ENCODE data around the gene MRPL53. TPM values are rescaled to one million over a fixed set of nuclear protein-coding genes. Genes with fewer than 3 reads are reported as not detected.

MRPL53 gene
- total and polyA plus RNA-seq, 2 of the 13 experiments (the other 11 are each of a cell fraction or from before 2014, with no cell fraction given) = 34.3 to 51.9 TPM

DNA sequence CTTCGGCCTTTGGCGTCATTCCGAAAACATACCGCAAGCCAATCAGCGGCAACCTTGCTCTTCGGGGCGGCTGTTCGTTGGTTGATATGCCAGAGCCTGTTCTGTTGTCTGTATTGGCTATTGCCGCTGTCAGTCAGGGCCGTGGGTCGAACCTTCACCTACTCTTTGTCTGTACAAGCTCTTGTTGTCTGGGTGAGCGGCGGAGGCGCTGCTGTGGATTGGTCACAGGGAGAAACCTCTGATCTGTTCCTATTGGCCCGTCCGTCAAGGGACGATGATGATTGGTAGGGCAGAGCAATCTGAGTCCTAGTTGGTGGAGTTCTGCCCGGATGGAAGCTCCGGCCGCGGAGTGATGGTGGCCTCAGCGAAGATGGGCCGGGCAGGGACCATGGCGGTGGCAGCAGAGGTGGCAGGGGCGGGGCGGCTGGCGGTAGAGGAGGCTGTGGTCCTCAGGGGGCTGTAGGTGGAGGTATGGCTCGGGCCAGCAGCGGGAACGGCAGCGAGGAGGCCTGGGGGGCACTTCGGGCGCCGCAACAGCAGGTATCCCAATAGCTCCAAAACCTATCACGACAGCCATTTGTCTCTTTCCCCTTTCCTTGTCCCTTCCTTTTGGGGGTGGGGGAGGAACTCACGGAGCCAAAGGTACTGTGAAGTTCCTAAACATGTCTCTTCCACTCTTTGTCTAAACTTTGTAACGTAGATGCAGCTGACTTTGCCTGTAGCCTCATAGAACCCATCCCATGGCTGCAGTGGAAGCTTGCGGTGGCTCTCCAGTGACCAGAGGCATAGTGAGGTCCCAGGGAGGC, 14.1 kb downstream of the MRPL53 start, which contains the start of gene WBP1 (continued):
- TF ChIP-seq, protein P1, sequence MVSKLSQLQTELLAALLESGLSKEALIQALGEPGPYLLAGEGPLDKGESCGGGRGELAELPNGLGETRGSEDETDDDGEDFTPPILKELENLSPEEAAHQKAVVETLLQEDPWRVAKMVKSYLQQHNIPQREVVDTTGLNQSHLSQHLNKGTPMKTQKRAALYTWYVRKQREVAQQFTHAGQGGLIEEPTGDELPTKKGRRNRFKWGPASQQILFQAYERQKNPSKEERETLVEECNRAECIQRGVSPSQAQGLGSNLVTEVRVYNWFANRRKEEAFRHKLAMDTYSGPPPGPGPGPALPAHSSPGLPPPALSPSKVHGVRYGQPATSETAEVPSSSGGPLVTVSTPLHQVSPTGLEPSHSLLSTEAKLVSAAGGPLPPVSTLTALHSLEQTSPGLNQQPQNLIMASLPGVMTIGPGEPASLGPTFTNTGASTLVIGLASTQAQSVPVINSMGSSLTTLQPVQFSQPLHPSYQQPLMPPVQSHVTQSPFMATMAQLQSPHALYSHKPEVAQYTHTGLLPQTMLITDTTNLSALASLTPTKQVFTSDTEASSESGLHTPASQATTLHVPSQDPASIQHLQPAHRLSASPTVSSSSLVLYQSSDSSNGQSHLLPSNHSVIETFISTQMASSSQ (IDR thresholded peaks at IDR 0.05; ENCODE audit: low read depth) = no peak
- TF ChIP-seq, protein P1 (CRISPR knock-in tag; IDR thresholded peaks at IDR 0.05; ENCODE audit: borderline replicate concordance) = no peak; the same call in 1 of the 2 replicates
- TF ChIP-seq KLF15 (CRISPR knock-in tag; IDR thresholded peaks at IDR 0.05; ENCODE audit: borderline replicate concordance) (no peak), POLR2A (IDR thresholded peaks at IDR 0.05; ENCODE audit: insufficient read depth in 1 of 2, low read depth in 2 of 2, low read length in 2 of 2) (peak in 1 of 2 experiments; percentile 62; a peak in 2 of 4 replicates), SIN3A (IDR thresholded peaks at IDR 0.05; ENCODE audit: borderline replicate concordance, low read depth, low read length) (no peak), ZNF513 (CRISPR knock-in tag; conservative IDR thresholded peaks at IDR 0.05) (no peak), ZNF768 (CRISPR knock-in tag; IDR thresholded peaks at IDR 0.05) (peak; percentile 22; the same call in 1 of the 2 replicates), TMF1 (CRISPR knock-in tag; IDR thresholded peaks at IDR 0.05; ENCODE audit: low read depth) (peak; percentile 33; the same call in 1 of the 2 replicates), YY1 (IDR thresholded peaks at IDR 0.05; ENCODE audit: insufficient read depth, insufficient replicate concordance, low read depth, low read length) (peak; percentile 88), RAD51 (IDR thresholded peaks at IDR 0.05; ENCODE audit: borderline replicate concordance) (no peak), FOXK1 (CRISPR knock-in tag; IDR thresholded peaks at IDR 0.05; ENCODE audit: borderline replicate concordance, low read depth) (peak; percentile 80), JUND (CRISPR knock-in tag; IDR thresholded peaks at IDR 0.05) (no peak), ZSCAN9 (CRISPR knock-in tag; IDR thresholded peaks at IDR 0.05; ENCODE audit: borderline replicate concordance) (no peak), SRSF1 (optimal IDR thresholded peaks at IDR 0.05; ENCODE audit: low read depth, low read length) (peak; percentile 23), CBFB (CRISPR knock-in tag; IDR thresholded peaks at IDR 0.05) (no peak; the same call in 1 of the 2 replicates), ZNF34 (CRISPR knock-in tag; IDR thresholded peaks at IDR 0.05; ENCODE audit: borderline replicate concordance) (peak; percentile 35; the same call in 1 of the 2 replicates), HIVEP1 (CRISPR knock-in tag; IDR thresholded peaks at IDR 0.05) (no peak), MTA3 (CRISPR knock-in tag; IDR thresholded peaks at IDR 0.05) (no peak), ZNF777 (CRISPR knock-in tag; IDR thresholded peaks at IDR 0.05) (no peak), HNF4A (CRISPR knock-in tag; IDR thresholded peaks at IDR 0.05) (0 out of 2 replicates have a peak, but pooled peaks have one; percentile 3)
- TF ChIP-seq, protein P2, sequence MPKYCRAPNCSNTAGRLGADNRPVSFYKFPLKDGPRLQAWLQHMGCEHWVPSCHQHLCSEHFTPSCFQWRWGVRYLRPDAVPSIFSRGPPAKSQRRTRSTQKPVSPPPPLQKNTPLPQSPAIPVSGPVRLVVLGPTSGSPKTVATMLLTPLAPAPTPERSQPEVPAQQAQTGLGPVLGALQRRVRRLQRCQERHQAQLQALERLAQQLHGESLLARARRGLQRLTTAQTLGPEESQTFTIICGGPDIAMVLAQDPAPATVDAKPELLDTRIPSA (CRISPR knock-in tag; IDR thresholded peaks at IDR 0.05; ENCODE audit: borderline replicate concordance) = no peak
- TF ChIP-seq, protein P3, sequence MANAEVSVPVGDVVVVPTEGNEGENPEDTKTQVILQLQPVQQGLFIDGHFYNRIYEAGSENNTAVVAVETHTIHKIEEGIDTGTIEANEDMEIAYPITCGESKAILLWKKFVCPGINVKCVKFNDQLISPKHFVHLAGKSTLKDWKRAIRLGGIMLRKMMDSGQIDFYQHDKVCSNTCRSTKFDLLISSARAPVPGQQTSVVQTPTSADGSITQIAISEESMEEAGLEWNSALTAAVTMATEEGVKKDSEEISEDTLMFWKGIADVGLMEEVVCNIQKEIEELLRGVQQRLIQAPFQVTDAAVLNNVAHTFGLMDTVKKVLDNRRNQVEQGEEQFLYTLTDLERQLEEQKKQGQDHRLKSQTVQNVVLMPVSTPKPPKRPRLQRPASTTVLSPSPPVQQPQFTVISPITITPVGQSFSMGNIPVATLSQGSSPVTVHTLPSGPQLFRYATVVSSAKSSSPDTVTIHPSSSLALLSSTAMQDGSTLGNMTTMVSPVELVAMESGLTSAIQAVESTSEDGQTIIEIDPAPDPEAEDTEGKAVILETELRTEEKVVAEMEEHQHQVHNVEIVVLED (CRISPR knock-in tag; IDR thresholded peaks at IDR 0.05; ENCODE audit: borderline replicate concordance) = peak; percentile 36; the same call in 1 of the 2 replicates

Measured in HepG2 (cell line).